AG09319 (cell line): ENCODE results near the gene CNTN2.

Experiments
- DNase-seq: peaks from one replicate; pipeline ENCODE4 v3.0.0-alpha.2; 2010; ENCODE audit warnings: low read depth; ENCODE audit errors: extremely low read depth
- TF ChIP-seq, protein P1 (sequence below): IDR thresholded peaks from 2 replicates; pipeline ENCODE4 v1.5.1; 2011; ENCODE audit warnings: low read depth, mild to moderate bottlenecking, inconsistent platforms, low read length, moderate library complexity

Gene CNTN2

GRCh38 chr1:205015241-205015640 is 27.8 kb upstream of the CNTN2 start:
- TF ChIP-seq, protein P1, sequence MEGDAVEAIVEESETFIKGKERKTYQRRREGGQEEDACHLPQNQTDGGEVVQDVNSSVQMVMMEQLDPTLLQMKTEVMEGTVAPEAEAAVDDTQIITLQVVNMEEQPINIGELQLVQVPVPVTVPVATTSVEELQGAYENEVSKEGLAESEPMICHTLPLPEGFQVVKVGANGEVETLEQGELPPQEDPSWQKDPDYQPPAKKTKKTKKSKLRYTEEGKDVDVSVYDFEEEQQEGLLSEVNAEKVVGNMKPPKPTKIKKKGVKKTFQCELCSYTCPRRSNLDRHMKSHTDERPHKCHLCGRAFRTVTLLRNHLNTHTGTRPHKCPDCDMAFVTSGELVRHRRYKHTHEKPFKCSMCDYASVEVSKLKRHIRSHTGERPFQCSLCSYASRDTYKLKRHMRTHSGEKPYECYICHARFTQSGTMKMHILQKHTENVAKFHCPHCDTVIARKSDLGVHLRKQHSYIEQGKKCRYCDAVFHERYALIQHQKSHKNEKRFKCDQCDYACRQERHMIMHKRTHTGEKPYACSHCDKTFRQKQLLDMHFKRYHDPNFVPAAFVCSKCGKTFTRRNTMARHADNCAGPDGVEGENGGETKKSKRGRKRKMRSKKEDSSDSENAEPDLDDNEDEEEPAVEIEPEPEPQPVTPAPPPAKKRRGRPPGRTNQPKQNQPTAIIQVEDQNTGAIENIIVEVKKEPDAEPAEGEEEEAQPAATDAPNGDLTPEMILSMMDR: no peak
- DNase-seq: no peak

- DNase-seq: no peak
- TF ChIP-seq, protein P1: no peak
Measured at GRCh38 chr1:205016075-205016474, 26.9 kb upstream of the CNTN2 start.

- no peak for DNase-seq
- TF ChIP-seq, protein P1: no peak
Measured at GRCh38 chr1:205016584-205016983, 26.4 kb upstream of the CNTN2 start.

- no peak for DNase-seq
- TF ChIP-seq, protein P1: no peak
Measured at GRCh38 chr1:205017001-205017400, 26.0 kb upstream of the CNTN2 start.

- TF ChIP-seq, protein P1: no peak
- DNase-seq: no peak
Measured at GRCh38 chr1:205017766-205018165, 25.2 kb upstream of the CNTN2 start.

DNA sequence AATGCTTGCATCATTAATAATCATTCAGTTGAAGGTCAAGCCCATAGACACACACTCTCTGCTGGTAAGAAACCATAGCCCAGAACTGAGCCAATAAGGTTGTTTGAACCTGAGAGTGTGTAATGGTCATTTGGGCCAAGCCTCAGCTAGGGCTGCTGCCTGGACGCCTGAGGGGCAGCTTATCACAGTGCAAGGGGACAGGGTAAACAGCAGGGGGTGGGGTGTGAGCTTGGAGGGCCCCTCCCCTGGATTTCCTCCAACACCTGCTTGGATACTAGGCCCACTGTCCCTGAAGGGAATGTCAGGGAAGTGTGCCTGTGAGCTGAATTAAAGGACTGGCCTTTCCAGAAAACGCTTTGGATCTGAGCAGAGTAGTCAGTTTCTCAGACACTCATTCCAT is 24.6 kb upstream of the CNTN2 start:
- TF ChIP-seq, protein P1: no peak
- no peak for DNase-seq

GRCh38 chr1:205020466-205020865 is 22.5 kb upstream of the CNTN2 start:
- DNase-seq: no peak
- TF ChIP-seq, protein P1: no peak

GRCh38 chr1:205024679-205025078 is 18.3 kb upstream of the CNTN2 start:
- DNase-seq: no peak

More at GRCh38 chr1:205024679-205025078, 18.3 kb upstream of the CNTN2 start:
- TF ChIP-seq, protein P1: no peak
